HG03097 (cell line): Measurements from ENCODE around the gene MAPK9.
"Not testable (repeated sequence)": the region's sequence is repeated elsewhere in the genome, so short reads cannot be mapped to it uniquely, and the experiment has no call there.

Source experiments
- ATAC-seq: cut with Tn5 transposase; IDR thresholded peaks from one replicate; pipeline ENCODE4 v1.9.1; 2021; ENCODE audit not compliant: unreplicated experiment, low FRiP score

Gene MAPK9

DNA sequence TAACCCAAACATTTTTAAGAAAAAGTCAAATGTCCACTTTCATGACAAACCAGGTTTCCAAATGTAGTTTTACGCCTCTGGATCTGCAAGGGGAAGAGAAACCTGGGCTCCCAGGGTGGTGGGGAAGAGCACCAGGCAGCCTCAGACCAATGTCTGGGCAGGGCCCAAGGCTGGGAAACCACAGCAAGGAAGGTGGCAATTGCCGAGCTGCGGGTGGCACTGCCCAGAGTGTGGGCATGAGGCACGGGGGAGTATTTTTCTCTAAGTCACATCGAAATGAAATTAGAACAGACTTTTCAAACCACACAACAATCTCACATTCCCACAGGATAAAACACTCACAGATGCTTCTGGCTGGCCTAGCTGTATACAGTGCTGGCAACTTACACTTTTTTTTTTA lies 50.3 kb downstream of the MAPK9 start:
- no peak for ATAC-seq

- ATAC-seq: no peak
These were observed 53.3 kb downstream of the MAPK9 start for GRCh38 chr5:180238631-180239030.

DNA sequence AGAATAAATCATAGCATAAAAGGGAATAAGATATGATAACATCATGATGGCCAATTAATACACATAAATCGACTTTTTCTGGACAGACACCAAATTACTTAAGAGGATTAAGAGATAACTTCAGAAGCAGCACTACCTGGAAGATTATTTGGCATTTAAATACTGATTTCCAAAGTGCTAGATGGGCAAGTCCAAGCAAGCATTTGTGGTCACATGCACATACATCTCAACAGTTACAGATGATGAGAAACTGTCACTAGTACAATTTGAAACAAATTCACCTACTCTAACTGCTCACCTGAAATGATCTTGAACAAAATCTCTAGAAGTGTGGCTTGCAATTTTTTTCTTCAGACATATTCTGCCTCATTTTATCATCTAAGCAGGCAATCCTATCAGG lies 56.0 kb downstream of the MAPK9 start:
- no peak for ATAC-seq

DNA sequence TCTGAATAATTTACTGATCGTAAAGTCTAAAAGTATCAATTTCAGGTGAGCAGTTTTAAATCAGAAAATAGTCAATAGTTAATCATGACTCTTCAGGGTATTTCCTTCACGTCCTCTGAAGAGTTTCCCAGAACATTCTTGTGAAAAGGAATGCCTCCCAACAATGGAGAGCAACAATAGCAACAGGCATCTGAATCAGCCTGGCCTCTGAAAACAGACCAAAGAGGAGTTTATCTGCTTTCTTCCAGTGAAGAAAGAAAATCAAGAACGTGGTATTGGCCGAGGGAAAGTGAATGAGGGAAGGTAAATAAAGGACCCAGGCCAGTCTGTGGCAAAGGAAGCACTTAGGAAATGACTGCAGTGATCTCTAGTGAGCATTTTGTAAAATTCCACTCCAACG lies 56.8 kb downstream of the MAPK9 start:
- no peak for ATAC-seq

DNA sequence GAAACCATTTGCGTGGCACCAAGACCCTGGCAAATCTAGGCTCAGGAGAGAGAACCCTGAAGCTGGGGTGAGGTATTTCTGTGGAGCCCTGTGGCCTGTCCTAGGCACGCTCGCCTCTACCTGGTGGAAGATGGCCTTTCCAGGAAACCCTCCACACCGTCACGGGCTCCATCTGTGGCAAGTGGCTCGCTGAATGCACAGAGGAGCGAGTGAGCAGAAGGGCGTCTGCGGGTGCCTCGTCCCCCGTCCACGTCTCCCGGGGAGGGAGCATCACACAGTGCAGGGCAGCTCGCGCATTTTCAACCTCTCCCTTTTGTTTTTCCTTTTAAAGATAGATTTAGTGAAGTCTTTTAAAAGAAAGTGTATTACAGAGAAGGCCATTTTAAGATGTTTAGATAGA lies 57.6 kb downstream of the MAPK9 start:
- no peak for ATAC-seq

DNA sequence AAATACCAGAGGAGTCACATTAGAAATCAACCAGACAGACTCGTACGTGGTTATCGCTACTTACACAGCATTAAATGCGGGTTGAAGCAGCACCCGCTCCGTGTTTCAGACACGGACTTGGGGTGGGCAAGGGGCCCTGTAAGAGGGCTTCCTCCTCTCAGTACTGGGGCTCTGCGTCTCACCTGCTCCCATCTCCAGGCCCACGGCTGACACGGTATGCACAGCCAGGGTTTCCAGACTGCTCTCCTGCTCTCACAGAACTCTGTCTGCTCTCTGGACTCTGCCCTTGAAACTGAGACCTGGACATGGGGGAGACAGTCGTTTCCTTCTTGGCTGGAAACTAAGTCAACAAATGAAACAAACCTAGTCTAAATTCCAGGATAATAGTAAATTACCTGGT lies 58.2 kb downstream of the MAPK9 start:
- no peak for ATAC-seq

DNA sequence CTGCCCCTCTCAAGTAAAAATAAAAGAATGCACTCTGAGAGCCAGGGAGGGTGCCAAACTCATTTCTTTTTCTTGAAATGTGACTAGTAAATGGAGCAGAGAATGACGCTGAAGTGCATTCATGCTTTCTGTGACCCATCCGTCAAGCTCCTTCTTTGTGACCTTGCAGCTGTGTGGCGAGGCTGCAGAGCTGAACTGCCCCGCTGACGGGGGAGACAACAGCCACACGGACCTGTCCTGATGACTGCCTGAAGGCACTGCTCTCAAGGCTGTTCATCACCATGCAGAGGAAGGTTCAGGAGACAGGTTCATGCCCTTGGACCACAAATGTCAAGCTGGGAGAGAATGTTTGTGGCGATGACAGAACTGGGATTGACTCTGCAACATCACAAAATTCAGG lies 61.9 kb downstream of the MAPK9 start:
- ATAC-seq: no peak

GRCh38 chr5:180222056-180222455 lies 69.8 kb downstream of the MAPK9 start:
- ATAC-seq: no peak

DNA sequence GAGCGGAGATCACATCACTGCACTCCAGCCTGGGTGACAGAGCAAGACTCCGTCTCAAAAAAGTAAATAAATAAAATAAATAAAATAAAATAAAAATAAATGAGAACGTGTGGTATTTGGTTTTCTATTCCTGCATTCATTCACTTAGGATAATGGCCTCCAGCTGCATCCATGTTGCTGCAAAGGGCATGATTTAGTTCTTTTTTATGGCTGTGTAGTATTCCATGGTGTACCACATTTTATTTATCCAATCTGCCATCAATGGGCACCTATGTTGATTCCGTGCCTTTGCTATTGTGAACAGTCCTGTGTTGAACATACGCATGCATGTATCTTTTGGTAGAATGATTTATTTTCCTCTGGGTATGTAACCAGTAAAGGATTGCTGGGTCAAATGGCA lies 74.1 kb downstream of the MAPK9 start:
- ATAC-seq: no peak

DNA sequence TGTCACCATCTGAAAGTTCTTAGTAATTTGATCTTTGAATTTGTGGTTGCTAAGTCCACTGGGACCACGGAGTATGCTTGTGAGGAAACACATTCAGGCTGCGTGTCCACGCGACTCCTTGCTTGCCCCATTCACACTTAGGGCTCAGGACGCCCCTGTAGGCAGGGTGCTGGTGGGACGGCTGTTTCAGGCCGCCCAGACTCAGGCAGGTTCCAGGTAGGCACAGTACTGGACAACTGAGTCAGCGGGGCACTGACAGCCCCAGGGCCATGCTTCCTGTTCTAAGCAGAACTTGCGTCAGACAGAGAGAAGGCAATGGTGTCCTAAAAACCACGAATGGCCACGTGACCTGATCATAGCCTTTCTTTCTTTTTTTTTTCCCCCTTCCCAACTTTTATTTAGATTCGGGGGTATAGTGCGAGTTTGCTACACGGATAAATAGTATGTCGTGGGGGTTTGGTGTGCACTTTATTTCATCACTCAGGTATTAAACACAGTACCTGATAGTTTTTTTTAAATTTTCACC lies 75.2 kb downstream of the MAPK9 start:
- ATAC-seq: no peak

- ATAC-seq: no peak
These were observed 75.9 kb downstream of the MAPK9 start for GRCh38 chr5:180215783-180216630.

- ATAC-seq: no peak
These were observed 76.8 kb downstream of the MAPK9 start for GRCh38 chr5:180214870-180215770.

DNA sequence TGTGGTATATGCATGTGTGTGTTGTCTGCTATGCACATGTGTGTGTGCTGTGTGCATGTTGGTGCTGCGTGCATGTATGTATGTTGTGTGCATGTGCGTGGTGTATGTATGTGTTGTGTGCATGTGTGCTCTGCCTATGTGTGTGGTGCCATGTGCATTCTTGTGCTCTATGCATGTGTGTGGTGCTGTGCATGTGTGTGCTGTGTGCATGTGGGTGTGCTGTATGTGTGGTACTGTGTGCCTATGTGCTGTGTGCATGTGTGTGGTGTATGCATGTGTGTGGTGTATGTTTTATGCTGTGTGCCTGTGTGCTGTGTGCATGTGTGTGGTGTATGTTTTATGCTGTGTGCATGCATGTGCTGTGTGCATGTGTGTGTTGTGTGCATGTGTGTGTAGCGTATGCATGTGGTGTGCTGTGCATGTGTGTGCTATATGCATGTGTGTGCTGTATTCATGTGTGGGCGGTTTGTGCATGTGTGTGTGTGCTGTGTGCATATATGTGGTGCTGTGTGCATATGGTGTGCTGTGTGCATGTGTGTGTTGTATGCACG lies 78.2 kb downstream of the MAPK9 start:
- ATAC-seq: no peak

DNA sequence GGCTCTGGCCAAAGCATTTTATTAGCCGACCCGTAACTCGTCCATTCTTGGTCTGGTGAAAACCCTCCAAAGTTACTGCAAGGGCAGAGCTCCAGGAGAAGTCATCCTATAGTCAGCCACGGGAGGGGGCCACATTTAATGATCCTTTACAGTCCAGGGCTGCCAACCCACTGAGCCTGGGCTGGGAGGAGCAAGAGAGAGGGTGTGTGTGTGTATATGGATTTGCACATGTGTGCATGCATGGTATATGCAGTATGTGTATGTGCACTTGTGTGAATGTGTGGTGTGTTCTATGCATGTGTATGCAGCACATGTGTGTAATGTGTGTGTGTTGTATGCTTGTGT lies 78.7 kb downstream of the MAPK9 start:
- ATAC-seq: no peak

- no peak for ATAC-seq
These were observed 79.3 kb downstream of the MAPK9 start for GRCh38 chr5:180212363-180213255.

DNA sequence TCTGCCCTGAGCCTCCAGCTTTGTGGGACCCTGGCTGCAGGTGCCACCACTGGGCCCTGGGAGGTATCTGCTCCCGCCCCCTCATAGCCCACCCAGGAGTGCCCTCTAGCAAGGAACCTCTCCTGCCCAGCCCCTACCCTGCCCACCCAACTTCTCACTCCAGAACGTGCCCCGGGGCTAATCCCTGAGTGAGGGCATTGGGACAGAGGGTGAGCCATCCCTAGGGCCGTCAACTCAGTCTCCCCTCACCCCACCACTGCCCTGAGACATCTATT lies 80.2 kb downstream of the MAPK9 start:
- ATAC-seq: no peak

DNA sequence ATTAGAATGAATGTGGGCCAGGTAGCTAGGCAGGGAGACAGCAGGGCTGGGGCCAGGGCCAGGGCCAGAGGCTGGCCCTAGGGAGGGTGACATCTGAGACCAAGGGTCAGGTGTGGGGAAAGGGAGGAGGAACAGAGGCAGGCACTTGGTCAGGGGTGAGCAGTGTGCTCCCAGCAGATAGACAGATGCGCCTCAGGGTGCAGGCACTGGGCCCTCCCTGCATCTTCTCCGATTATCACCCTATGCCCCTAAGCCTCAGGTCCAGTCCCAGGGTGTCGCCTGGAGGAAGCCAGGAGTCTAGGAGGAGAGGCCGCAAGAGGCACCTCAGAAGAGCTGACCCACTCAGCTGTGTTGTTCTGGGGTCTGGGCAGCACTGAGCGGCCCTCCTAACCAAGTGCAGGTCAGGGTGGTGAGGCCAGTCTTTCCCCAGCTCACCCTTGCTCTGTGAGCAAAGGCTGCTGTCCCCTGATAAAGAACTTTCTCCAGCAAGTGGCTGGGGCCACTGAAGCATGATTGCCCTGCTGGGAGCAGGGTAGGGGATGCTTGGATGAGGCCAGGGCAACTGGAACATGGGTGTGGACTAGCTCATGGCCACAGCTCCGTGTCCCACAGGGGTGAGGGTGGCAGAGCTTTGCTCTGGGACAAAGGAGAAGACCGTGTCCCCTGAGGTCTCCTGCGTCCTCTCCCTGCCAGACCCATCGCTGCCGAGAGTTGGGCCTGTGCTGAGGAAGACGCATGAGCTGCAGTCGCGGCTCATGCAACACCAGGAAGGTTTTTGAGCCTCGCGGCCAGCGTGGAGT lies 80.7 kb downstream of the MAPK9 start:
- no peak for ATAC-seq

DNA sequence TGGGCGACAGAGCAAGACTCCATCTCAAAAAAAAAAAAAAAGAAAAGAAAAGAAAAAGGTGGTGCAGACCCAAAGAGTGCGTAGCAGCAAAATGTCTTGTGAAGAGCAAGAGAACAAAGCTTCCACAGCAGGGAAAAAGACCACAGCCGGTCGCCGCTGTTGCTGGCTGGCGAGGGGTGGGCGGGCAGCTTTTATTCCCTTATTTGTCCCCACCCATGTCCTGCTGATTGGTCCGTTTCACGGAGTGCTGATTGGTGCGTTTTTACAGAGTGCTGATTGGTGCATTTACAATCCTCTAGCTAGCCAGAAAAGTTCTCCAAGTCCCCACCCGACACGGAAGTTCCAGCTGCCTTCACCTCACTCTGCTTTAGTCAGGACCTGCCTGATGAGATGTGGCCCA lies 81.8 kb downstream of the MAPK9 start:
- not testable (repeated sequence) for ATAC-seq

GRCh38 chr5:180209137-180209581 lies 82.7 kb downstream of the MAPK9 start, which contains the start of gene RASGEF1C:
Gene RASGEF1C, minus strand, starts transcription at chr5:180209211. Its CDS starts 71,159 bp downstream, at chr5:180138052.
- ATAC-seq: no peak
